GM12878 (cell line): ENCODE results near the gene FUT6.
"Not testable (repeated sequence)": the region's sequence is repeated elsewhere in the genome, so short reads cannot be mapped to it uniquely, and the experiment has no call there.

Experiments used
- CBFB ChIP-seq: IDR thresholded peaks from 2 replicates; pipeline ENCODE4 v1.6.1; 2016; ENCODE audit warnings: antibody characterized with exemption, low read depth
- EP300 ChIP-seq, 2 experiments: fragments of 150-350 bp in 1 of 2; IDR thresholded peaks; 2 replicates each; pipeline ENCODE4 v1.6.1; 2011 to 2012; ENCODE audit warnings: low read depth in 2 of 2, low read length in 2 of 2, borderline replicate concordance in 1 of 2, improper control_type of control experiment in 1 of 2, inconsistent platforms in 1 of 2; ENCODE audit not compliant: control insufficient read depth in 1 of 2
- KDM1A ChIP-seq: fragments of 200-600 bp; sonication (generic); IDR thresholded peaks from 2 replicates; pipeline ENCODE4 v1.6.1; 2016; ENCODE audit warnings: borderline replicate concordance
- MTA2 ChIP-seq: fragments of 450-650 bp; IDR thresholded peaks from 2 replicates; pipeline ENCODE4 v1.6.1; 2016; ENCODE audit warnings: low read depth, mild to moderate bottlenecking, moderate library complexity
- MXI1 ChIP-seq: fragments of 150-350 bp; IDR thresholded peaks from 2 replicates; pipeline ENCODE4 v1.6.1; 2011; ENCODE audit warnings: low read depth, mild to moderate bottlenecking, inconsistent platforms, low read length, improper control_type of control experiment
- PAX5 ChIP-seq: IDR thresholded peaks from 2 replicates; pipeline ENCODE4 v1.6.1; 2011; ENCODE audit warnings: low read depth, low read length, borderline replicate concordance
- POLR2A ChIP-seq: IDR thresholded peaks from 2 replicates; pipeline ENCODE4 v1.6.1; 2011; ENCODE audit warnings: low read depth, mild to moderate bottlenecking, low read length
- POLR2AphosphoS5 ChIP-seq: IDR thresholded peaks from 2 replicates; pipeline ENCODE4 v1.6.1; 2011; ENCODE audit warnings: mild to moderate bottlenecking, low read length, inconsistent platforms
- RAD21 ChIP-seq: IDR thresholded peaks from 2 replicates; pipeline ENCODE4 v1.6.1; 2011; ENCODE audit warnings: mild to moderate bottlenecking, low read depth, low read length, moderate library complexity; ENCODE audit not compliant: insufficient read depth
- TAF1 ChIP-seq: IDR thresholded peaks from 2 replicates; pipeline ENCODE4 v1.6.1; 2011; ENCODE audit warnings: mild to moderate bottlenecking, low read depth, low read length, borderline replicate concordance
- TF ChIP-seq, protein P1 (sequence below): IDR thresholded peaks from 2 replicates; pipeline ENCODE4 v1.6.1; 2012; ENCODE audit warnings: low read depth, low read length, improper control_type of control experiment
- TF ChIP-seq, protein P2 (sequence below), 3 experiments: IDR thresholded peaks in 2 of 3; conservative IDR thresholded peaks in 1 of 3; 2 replicates each; pipeline ENCODE4 v1.5.1; 2011; ENCODE audit warnings: low read depth in 3 of 3, low read length in 3 of 3, mild to moderate bottlenecking in 3 of 3, control low read depth in 2 of 3, moderate library complexity in 2 of 3, inconsistent platforms in 1 of 3, mixed read lengths in 1 of 3; ENCODE audit not compliant: control insufficient read depth in 2 of 3, insufficient read depth in 1 of 3; ENCODE audit errors: extremely low read depth in 1 of 3
- TF ChIP-seq, protein P3 (sequence below): IDR thresholded peaks from 2 replicates; pipeline ENCODE4 v1.6.1; 2011; ENCODE audit warnings: low read depth, mild to moderate bottlenecking, low read length, moderate library complexity, borderline replicate concordance; ENCODE audit errors: extremely low read depth
- TF ChIP-seq, protein P4 (sequence below): fragments of 450-650 bp; IDR thresholded peaks from 2 replicates; pipeline ENCODE4 v1.6.1; 2017; ENCODE audit warnings: mild to moderate bottlenecking

- TF ChIP-seq POLR2A; TAF1; RAD21; PAX5; MXI1; EP300 (IDR thresholded peaks at IDR 0.05; ENCODE audit: borderline replicate concordance in 1 of 2, control insufficient read depth in 1 of 2, low read depth in 2 of 2, low read length in 2 of 2); POLR2AphosphoS5; CBFB; KDM1A; MTA2: not testable (repeated sequence)
- TF ChIP-seq, protein P1, sequence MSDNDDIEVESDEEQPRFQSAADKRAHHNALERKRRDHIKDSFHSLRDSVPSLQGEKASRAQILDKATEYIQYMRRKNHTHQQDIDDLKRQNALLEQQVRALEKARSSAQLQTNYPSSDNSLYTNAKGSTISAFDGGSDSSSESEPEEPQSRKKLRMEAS = not testable (repeated sequence)
- TF ChIP-seq, protein P2, sequence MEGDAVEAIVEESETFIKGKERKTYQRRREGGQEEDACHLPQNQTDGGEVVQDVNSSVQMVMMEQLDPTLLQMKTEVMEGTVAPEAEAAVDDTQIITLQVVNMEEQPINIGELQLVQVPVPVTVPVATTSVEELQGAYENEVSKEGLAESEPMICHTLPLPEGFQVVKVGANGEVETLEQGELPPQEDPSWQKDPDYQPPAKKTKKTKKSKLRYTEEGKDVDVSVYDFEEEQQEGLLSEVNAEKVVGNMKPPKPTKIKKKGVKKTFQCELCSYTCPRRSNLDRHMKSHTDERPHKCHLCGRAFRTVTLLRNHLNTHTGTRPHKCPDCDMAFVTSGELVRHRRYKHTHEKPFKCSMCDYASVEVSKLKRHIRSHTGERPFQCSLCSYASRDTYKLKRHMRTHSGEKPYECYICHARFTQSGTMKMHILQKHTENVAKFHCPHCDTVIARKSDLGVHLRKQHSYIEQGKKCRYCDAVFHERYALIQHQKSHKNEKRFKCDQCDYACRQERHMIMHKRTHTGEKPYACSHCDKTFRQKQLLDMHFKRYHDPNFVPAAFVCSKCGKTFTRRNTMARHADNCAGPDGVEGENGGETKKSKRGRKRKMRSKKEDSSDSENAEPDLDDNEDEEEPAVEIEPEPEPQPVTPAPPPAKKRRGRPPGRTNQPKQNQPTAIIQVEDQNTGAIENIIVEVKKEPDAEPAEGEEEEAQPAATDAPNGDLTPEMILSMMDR (IDR thresholded peaks at IDR 0.05 in 2 of 3, conservative IDR thresholded peaks at IDR 0.05 in 1 of 3; ENCODE audit: control insufficient read depth in 2 of 3, extremely low read depth in 1 of 3, insufficient read depth in 1 of 3, low read depth in 3 of 3, low read length in 3 of 3) = not testable (repeated sequence)
- TF ChIP-seq, protein P3, sequence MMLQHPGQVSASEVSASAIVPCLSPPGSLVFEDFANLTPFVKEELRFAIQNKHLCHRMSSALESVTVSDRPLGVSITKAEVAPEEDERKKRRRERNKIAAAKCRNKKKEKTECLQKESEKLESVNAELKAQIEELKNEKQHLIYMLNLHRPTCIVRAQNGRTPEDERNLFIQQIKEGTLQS = not testable (repeated sequence)
- TF ChIP-seq, protein P4, sequence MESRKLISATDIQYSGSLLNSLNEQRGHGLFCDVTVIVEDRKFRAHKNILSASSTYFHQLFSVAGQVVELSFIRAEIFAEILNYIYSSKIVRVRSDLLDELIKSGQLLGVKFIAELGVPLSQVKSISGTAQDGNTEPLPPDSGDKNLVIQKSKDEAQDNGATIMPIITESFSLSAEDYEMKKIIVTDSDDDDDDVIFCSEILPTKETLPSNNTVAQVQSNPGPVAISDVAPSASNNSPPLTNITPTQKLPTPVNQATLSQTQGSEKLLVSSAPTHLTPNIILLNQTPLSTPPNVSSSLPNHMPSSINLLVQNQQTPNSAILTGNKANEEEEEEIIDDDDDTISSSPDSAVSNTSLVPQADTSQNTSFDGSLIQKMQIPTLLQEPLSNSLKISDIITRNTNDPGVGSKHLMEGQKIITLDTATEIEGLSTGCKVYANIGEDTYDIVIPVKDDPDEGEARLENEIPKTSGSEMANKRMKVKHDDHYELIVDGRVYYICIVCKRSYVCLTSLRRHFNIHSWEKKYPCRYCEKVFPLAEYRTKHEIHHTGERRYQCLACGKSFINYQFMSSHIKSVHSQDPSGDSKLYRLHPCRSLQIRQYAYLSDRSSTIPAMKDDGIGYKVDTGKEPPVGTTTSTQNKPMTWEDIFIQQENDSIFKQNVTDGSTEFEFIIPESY = not testable (repeated sequence)
These were observed 8.3 kb upstream of the FUT6 start for GRCh38 chr19:5847846-5848245.
